Left ventricle myocardium superior (tissue), 1 donor: ENCODE data around the gene GALNT9. TPM values are rescaled to one million over a fixed set of nuclear protein-coding genes. Genes with fewer than 3 reads are reported as not detected.

ENCODE experiments used
- ATAC-seq: fragments of 200-7000 bp; cut with Tn5 transposase; one replicate; pipeline ENCODE4 v1.9.1; 2020; ENCODE audit warnings: mild to moderate bottlenecking, moderate library complexity
- DNase-seq: peaks from one replicate; pipeline ENCODE4 v3.0.0-alpha.2; 2020
- intact Hi-C: fragments of 100-400 bp; cut with micrococcal nuclease; formaldehyde crosslinking; loops from one replicate; pipeline ENCODE4 v1.11.0; 2022
- total RNA-seq: library from RNA; stranded (reverse); fragmentation: NEBNext Ultra II Directional; extraction: Animal tissue kit (Norgen Biotek cat#: 25700); gene quantifications from one replicate; pipeline ENCODE4 v1.2.1, GENCODE V29; 2021
- donor health status: DM: no; HTN: yes; CAD: no; lungs with severe emphysema.

GALNT9 gene
- total RNA-seq, 1 donor from 2014 or later, result 1.6 TPM

- intact Hi-C loops, result no loop called here
- DNase-seq, result no peak
- no peak for ATAC-seq
Measured at GRCh38 chr12:132186857-132187620, 142.3 kb downstream of the GALNT9 start.

GRCh38 chr12:132186208-132186856 is 143.1 kb downstream of the GALNT9 start:
- no peak for ATAC-seq
- no peak for DNase-seq
- intact Hi-C loops, result no loop called here

- intact Hi-C loops, result no loop called here
- ATAC-seq (no peak), DNase-seq (no peak)
Measured at GRCh38 chr12:132185705-132186104, 143.7 kb downstream of the GALNT9 start.

- intact Hi-C loops, result no loop called here
Measured at GRCh38 chr12:132182711-132183365, 146.6 kb downstream of the GALNT9 start.

GRCh38 chr12:132182206-132182710 is 147.1 kb downstream of the GALNT9 start:
- ATAC-seq (no peak), DNase-seq (no peak)
- intact Hi-C loops, result no loop called here

More at GRCh38 chr12:132182711-132183365, 146.6 kb downstream of the GALNT9 start:
- ATAC-seq (no peak), DNase-seq (no peak)

GRCh38 chr12:132181570-132182200 is 147.7 kb downstream of the GALNT9 start:
- ATAC-seq (no peak), DNase-seq (no peak)
- intact Hi-C loops, result no loop called here

GRCh38 chr12:132180648-132181546 is 148.5 kb downstream of the GALNT9 start:
- ATAC-seq, result no peak
- intact Hi-C loops, result no loop called here
- DNase-seq, result no peak

GRCh38 chr12:132179431-132180362 is 149.7 kb downstream of the GALNT9 start:
- intact Hi-C loops, result no loop called here
- ATAC-seq, result no peak
- DNase-seq, result no peak

GRCh38 chr12:132178801-132179401 is 150.5 kb downstream of the GALNT9 start:
- ATAC-seq (no peak), DNase-seq (peak; percentile 21)
- intact Hi-C loops, result no loop called here

GRCh38 chr12:132178316-132178715 is 151.1 kb downstream of the GALNT9 start:
- intact Hi-C loops, result no loop called here
- DNase-seq (no peak), ATAC-seq (no peak)

- no peak for ATAC-seq
Measured at GRCh38 chr12:132176920-132177551, 152.4 kb downstream of the GALNT9 start.

GRCh38 chr12:132176385-132176919 is 152.9 kb downstream of the GALNT9 start:
- intact Hi-C loops, result no loop called here
- DNase-seq, result peak; percentile 22

More at GRCh38 chr12:132176920-132177551, 152.4 kb downstream of the GALNT9 start:
- intact Hi-C loops, result no loop called here
- DNase-seq, result no peak

GRCh38 chr12:132175496-132176384 is 153.6 kb downstream of the GALNT9 start:
- ATAC-seq (no peak), DNase-seq (no peak)
- intact Hi-C loops, result no loop called here

More at GRCh38 chr12:132176385-132176919, 152.9 kb downstream of the GALNT9 start:
- ATAC-seq, result no peak

GRCh38 chr12:132174839-132175490 is 154.4 kb downstream of the GALNT9 start:
- intact Hi-C loops, result no loop called here
- DNase-seq (peak; percentile 9), ATAC-seq (no peak)
